ENCODE results near the gene NTSR1.

NTSR1 gene

GRCh38 chr20:62760471-62760855 is 51.8 kb downstream of the NTSR1 start:
- H3K36me3 Mint-ChIP-seq (ENCODE audit: low read depth), result no peaks in the 10 kb centered on the region

GRCh38 chr20:62760856-62761758 is 52.5 kb downstream of the NTSR1 start:
- Mint-ChIP-seq H3K36me3 (ENCODE audit: low read depth) (no peaks in the 10 kb centered on the region), H3K27me3 (ENCODE audit: low read depth) (peaks cover 19% of the 10 kb centered on the region), H3K4me3 (no peak overlapping the region), H3K27ac (no peak overlapping the region), H3K9me3 (no peaks in the 10 kb centered on the region), H3K4me1 (ENCODE audit: low read depth) (no peaks in the 10 kb centered on the region)

More at GRCh38 chr20:62760471-62760855, 51.8 kb downstream of the NTSR1 start:
- peaks cover 23% of the 10 kb centered on the region for H3K27me3 Mint-ChIP-seq (ENCODE audit: low read depth)
- no peak overlapping the region for H3K4me3 Mint-ChIP-seq
- no peak overlapping the region for H3K27ac Mint-ChIP-seq
- H3K4me1 Mint-ChIP-seq (ENCODE audit: low read depth), result no peaks in the 10 kb centered on the region
- H3K9me3 Mint-ChIP-seq, result no peaks in the 10 kb centered on the region

DNA sequence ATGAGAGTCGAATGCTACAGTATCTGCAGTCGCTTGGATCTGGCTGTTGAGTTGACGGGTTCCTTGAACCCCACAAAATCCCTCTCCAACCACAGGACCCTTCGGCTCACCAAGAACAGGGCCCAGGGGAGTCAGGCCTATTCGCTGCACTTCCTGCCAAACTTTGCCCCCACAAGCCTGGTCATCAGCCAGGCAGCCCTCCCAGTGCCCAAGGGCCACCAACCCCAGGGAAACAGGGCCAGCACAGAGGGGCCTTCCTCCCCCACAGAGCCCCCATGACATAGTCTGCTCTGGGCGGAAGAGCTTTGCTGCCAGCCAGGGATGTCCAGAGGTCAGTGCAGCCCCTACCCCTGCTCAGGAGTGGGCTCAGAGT is 53.1 kb downstream of the NTSR1 start:
- no peak overlapping the region for H3K4me3 Mint-ChIP-seq
- no peak overlapping the region for H3K27ac Mint-ChIP-seq
- H3K9me3 Mint-ChIP-seq, result no peaks in the 10 kb centered on the region
- H3K27me3 Mint-ChIP-seq (ENCODE audit: low read depth), result peaks cover 19% of the 10 kb centered on the region
- no peaks in the 10 kb centered on the region for H3K36me3 Mint-ChIP-seq (ENCODE audit: low read depth)
- no peaks in the 10 kb centered on the region for H3K4me1 Mint-ChIP-seq (ENCODE audit: low read depth)

DNA sequence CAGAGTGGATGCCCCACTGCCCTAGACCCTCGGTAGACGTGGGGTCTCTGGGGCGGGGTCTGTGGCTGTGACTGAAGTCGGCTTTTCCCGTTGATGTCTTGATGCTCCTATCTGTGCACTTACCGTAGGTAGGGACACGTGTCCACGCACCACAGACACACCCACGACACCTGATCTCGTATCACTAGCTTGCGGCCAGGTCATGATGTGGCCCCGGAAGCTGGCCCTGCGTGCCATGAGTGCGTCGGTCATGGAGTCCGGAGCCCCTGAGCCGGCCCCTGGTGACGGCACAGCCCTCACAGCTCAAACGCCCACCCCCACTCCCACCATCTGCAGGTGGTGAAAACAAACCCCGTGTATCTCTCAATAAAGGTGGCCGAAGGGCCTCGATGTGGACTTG is 53.7 kb downstream of the NTSR1 start:
- H3K36me3 Mint-ChIP-seq (ENCODE audit: low read depth), result no peaks in the 10 kb centered on the region
- no peak overlapping the region for H3K27ac Mint-ChIP-seq
- H3K4me1 Mint-ChIP-seq (ENCODE audit: low read depth), result no peaks in the 10 kb centered on the region
- H3K9me3 Mint-ChIP-seq, result no peaks in the 10 kb centered on the region
- no peak overlapping the region for H3K4me3 Mint-ChIP-seq
- peaks cover 13% of the 10 kb centered on the region for H3K27me3 Mint-ChIP-seq (ENCODE audit: low read depth)

DNA sequence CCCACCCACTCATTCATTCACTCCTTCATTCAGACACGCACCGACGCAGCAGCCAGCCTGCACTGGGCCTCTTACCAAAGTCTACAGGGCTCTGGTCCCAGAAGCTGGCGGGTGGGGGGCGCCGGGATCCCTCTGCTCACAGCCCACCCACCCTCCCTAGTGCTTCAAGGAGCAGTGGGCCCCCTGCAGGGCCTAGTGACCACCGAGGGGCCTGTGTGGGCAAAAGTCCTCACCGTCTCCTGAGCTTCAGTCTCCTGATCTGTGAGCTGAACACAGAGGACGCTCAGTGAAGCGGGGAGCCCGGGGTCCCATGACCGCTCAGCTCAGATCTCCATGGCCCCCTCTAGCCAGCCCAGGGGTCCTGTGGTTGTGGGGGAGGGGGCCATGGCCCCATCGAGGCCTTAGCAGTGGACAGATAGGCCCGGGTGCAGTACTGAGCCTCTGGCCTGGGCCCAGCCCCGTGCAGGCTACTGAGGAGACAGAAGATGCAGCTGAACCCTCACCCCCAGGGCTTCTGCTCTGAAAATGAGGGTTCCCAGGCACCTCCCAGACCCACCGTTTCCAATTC is 54.2 kb downstream of the NTSR1 start:
- H3K4me1 Mint-ChIP-seq (ENCODE audit: low read depth), result no peaks in the 10 kb centered on the region
- no peaks in the 10 kb centered on the region for H3K9me3 Mint-ChIP-seq
- H3K27me3 Mint-ChIP-seq (ENCODE audit: low read depth), result peaks cover 9% of the 10 kb centered on the region
- no peak overlapping the region for H3K27ac Mint-ChIP-seq
- H3K4me3 Mint-ChIP-seq, result no peak overlapping the region
- H3K36me3 Mint-ChIP-seq (ENCODE audit: low read depth), result no peaks in the 10 kb centered on the region

DNA sequence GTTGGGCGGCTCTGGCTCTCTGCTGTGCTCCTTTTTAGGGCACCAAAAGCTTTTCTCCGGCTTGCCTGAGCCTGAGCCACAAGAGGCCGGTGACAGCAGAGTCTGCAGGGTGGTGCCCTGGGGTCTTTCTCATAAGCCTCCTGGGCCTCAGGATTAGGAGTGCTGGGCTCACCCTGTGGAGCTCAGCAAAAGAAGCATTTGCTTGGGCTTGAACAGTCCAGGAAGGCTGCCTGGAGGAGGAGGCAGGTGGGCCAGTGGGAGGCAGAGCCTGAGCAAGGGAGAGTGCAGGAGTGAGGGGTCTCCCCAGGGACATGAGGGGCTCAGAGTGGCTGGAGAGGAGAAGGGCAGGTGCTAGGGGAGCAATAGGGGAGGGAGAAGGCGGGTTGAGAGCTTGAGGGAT is 54.8 kb downstream of the NTSR1 start:
- H3K36me3 Mint-ChIP-seq (ENCODE audit: low read depth), result no peaks in the 10 kb centered on the region
- H3K27ac Mint-ChIP-seq, result no peak overlapping the region
- no peak overlapping the region for H3K4me3 Mint-ChIP-seq
- no peaks in the 10 kb centered on the region for H3K4me1 Mint-ChIP-seq (ENCODE audit: low read depth)
- no peaks in the 10 kb centered on the region for H3K9me3 Mint-ChIP-seq
- peaks cover 9% of the 10 kb centered on the region for H3K27me3 Mint-ChIP-seq (ENCODE audit: low read depth)

GRCh38 chr20:62764156-62764935 is 55.7 kb downstream of the NTSR1 start:
- Mint-ChIP-seq H3K4me1 (ENCODE audit: low read depth) (no peaks in the 10 kb centered on the region), H3K27ac (no peak overlapping the region), H3K9me3 (no peaks in the 10 kb centered on the region), H3K27me3 (ENCODE audit: low read depth) (peaks cover 9% of the 10 kb centered on the region), H3K4me3 (no peak overlapping the region), H3K36me3 (ENCODE audit: low read depth) (no peaks in the 10 kb centered on the region)

- Mint-ChIP-seq H3K4me3 (no peak overlapping the region), H3K9me3 (no peaks in the 10 kb centered on the region), H3K27ac (no peak overlapping the region), H3K4me1 (ENCODE audit: low read depth) (no peaks in the 10 kb centered on the region), H3K27me3 (ENCODE audit: low read depth) (peaks cover 5% of the 10 kb centered on the region), H3K36me3 (ENCODE audit: low read depth) (no peaks in the 10 kb centered on the region)
Measured at GRCh38 chr20:62765021-62765420, 56.4 kb downstream of the NTSR1 start.

GRCh38 chr20:62765432-62766070 is 56.9 kb downstream of the NTSR1 start:
- Mint-ChIP-seq H3K4me3 (no peak overlapping the region), H3K9me3 (no peaks in the 10 kb centered on the region), H3K4me1 (ENCODE audit: low read depth) (no peaks in the 10 kb centered on the region), H3K27me3 (ENCODE audit: low read depth) (peaks cover 5% of the 10 kb centered on the region), H3K27ac (no peak overlapping the region), H3K36me3 (ENCODE audit: low read depth) (no peaks in the 10 kb centered on the region)

GRCh38 chr20:62766071-62766450 is 57.4 kb downstream of the NTSR1 start:
- no peak overlapping the region for H3K27ac Mint-ChIP-seq
- no peaks in the 10 kb centered on the region for H3K36me3 Mint-ChIP-seq (ENCODE audit: low read depth)
- H3K4me3 Mint-ChIP-seq, result no peak overlapping the region
- H3K9me3 Mint-ChIP-seq, result no peaks in the 10 kb centered on the region
- H3K27me3 Mint-ChIP-seq (ENCODE audit: low read depth), result peaks cover 5% of the 10 kb centered on the region
- H3K4me1 Mint-ChIP-seq (ENCODE audit: low read depth), result no peaks in the 10 kb centered on the region

- Mint-ChIP-seq H3K27me3 (ENCODE audit: low read depth) (peaks cover 5% of the 10 kb centered on the region), H3K4me1 (ENCODE audit: low read depth) (no peaks in the 10 kb centered on the region), H3K9me3 (no peaks in the 10 kb centered on the region), H3K36me3 (ENCODE audit: low read depth) (no peaks in the 10 kb centered on the region), H3K4me3 (no peak overlapping the region), H3K27ac (no peak overlapping the region)
Measured at GRCh38 chr20:62766716-62767115, 58.1 kb downstream of the NTSR1 start.

GRCh38 chr20:62768234-62768546 is 59.6 kb downstream of the NTSR1 start:
- H3K4me3 Mint-ChIP-seq, result no peak overlapping the region

DNA sequence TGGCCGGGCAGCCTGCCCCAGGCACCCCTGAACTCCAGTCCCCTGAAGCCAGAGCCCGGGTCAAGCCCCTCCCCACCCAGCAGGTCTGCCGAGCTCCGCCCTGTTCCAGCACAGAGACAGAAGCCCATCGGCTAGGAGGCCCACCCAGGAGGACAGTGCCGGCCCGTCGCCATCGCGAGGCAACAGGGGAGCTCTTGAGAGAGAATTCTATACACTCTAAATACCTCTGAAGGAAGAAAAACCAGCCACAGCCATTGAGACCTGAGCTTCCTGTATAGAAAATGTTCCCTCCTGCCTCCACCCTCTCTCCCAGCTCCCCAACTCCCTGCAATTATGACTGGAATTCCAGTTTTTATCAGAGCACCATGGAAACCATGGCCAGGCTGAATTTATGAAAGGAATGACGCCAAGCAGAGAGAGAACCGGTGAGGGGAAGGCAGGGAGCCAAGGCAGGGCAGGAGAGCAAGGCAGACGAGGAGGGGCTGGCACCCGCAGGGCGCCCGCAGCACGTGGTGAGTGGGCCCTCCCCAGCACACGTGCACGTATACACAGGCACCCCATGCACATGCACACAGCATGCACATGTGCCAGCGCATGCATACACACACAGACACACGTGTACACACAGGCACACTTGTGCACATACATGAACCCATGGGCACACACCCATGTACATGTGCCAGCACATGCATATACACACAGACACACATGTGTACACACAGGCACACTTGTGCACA is 60.1 kb downstream of the NTSR1 start:
- Mint-ChIP-seq H3K36me3 (ENCODE audit: low read depth) (no peaks in the 10 kb centered on the region), H3K9me3 (no peaks in the 10 kb centered on the region), H3K4me3 (no peak overlapping the region), H3K27me3 (ENCODE audit: low read depth) (peaks cover 8% of the 10 kb centered on the region), H3K4me1 (ENCODE audit: low read depth) (no peaks in the 10 kb centered on the region), H3K27ac (no peak overlapping the region)

More at GRCh38 chr20:62768234-62768546, 59.6 kb downstream of the NTSR1 start:
- Mint-ChIP-seq H3K27ac (no peak overlapping the region), H3K36me3 (ENCODE audit: low read depth) (no peaks in the 10 kb centered on the region), H3K27me3 (ENCODE audit: low read depth) (peaks cover 7% of the 10 kb centered on the region), H3K9me3 (no peaks in the 10 kb centered on the region), H3K4me1 (ENCODE audit: low read depth) (no peaks in the 10 kb centered on the region)

All from T-helper 1 cell treated with Interleukin-12 subunit alpha and Interleukin-12 subunit beta and Interleukin-4 antibody, amounts not matched to agents 30 μg/mL and 1 μg/mL, for 36 hours (primary cell).